Small intestine (tissue), 7 donors: ENCODE measurements around the gene FLNA. TPM values are rescaled to one million over a fixed set of nuclear protein-coding genes. Genes with fewer than 3 reads are reported as not detected.
A peak's percentile ranks its signal among the peaks of the same experiment; 100 is the strongest.
"Not testable (repeated sequence)": the region's sequence is repeated elsewhere in the genome, so short reads cannot be mapped to it uniquely, and the experiment has no call there.

ENCODE experiments used
- DNase-seq, 2 donors: peaks; one replicate each; pipeline versions ENCODE4 v3.0.0 to v3.0.0-alpha.2; 2013
- FAIRE-seq: peaks from 2 replicates; lab custom pipeline; 2012; peaks lifted over from hg19 to GRCh38; lab: Jason Lieb, UNC
- H3K27ac ChIP-seq, 3 donors: one replicate each; pipeline ENCODE4 v1.5.1; 2013; ENCODE audit warnings: low read length in 2 of 3, mild to moderate bottlenecking in 2 of 3, control low read depth in 1 of 3, inconsistent platforms in 1 of 3, low read depth in 1 of 3, moderate library complexity in 1 of 3
- H3K27me3 ChIP-seq, 3 donors: one replicate each; pipeline ENCODE4 v1.6.1; 2013; ENCODE audit warnings: low read length in 3 of 3, inconsistent platforms in 1 of 3; ENCODE audit not compliant: control insufficient read depth in 3 of 3, insufficient read depth in 3 of 3
- H3K36me3 ChIP-seq, 3 donors: one replicate each; pipeline ENCODE4 v1.6.1; 2013; ENCODE audit warnings: low read length in 3 of 3, inconsistent platforms in 1 of 3, low read depth in 1 of 3, mild to moderate bottlenecking in 1 of 3, moderate library complexity in 1 of 3; ENCODE audit not compliant: control insufficient read depth in 3 of 3, insufficient read depth in 2 of 3
- H3K4me1 ChIP-seq, 3 donors: one replicate each; pipeline ENCODE4 v1.6.1; 2013; ENCODE audit warnings: low read length in 2 of 3, inconsistent platforms in 1 of 3, low read depth in 1 of 3, mild to moderate bottlenecking in 1 of 3, moderate library complexity in 1 of 3; ENCODE audit not compliant: control insufficient read depth in 3 of 3, insufficient read depth in 2 of 3
- H3K4me3 ChIP-seq, 3 donors: one replicate each; pipeline ENCODE4 v1.5.1; 2013; ENCODE audit warnings: low read length in 3 of 3, control low read depth in 1 of 3, inconsistent platforms in 1 of 3, low read depth in 1 of 3, mild to moderate bottlenecking in 1 of 3, moderate library complexity in 1 of 3
- H3K9me3 ChIP-seq, 2 donors: one replicate each; pipeline ENCODE4 v1.6.1; 2013; ENCODE audit warnings: low read depth in 1 of 2, low read length in 1 of 2; ENCODE audit not compliant: control insufficient read depth in 2 of 2, insufficient read depth in 1 of 2
- WGBS, 3 donors: extraction: QIAGEN DNeasy Blood & Tissue Kit; methylation state at CpG; one replicate each; pipeline ENCODE4 v1.1.7; 2013; 5-methylcytosine and 5-hydroxymethylcytosine counted together
- polyA plus RNA-seq, 4 donors: library from polyadenylated mRNA; stranded (reverse) in 3 of 4; unstranded in 1 of 4; fragments of 200-250 nt in 3 of 4; fragments of 120-200 nt in 1 of 4; gene quantifications; one replicate each; pipeline versions ENCODE4 v1.2.1 to v1.2.3, GENCODE V29; 2013
- donor health status: healthy with polysubstance abuse.
- donor health status: control.
- donor health status: control.
- donor health status: Bipolar disorder and iron deficiency.
- donor health status: healthy.

Gene FLNA
- polyA plus RNA-seq, 4 donors: 19.2 to 251 (median 73.8) TPM

GRCh38 chrX:154349359-154349935, 25.0 kb downstream of the FLNA start:
- H3K4me1 ChIP-seq: no peaks in the 10 kb centered on the region
- H3K27ac ChIP-seq: no peak overlapping the region
- no peak for DNase-seq
- no peaks in the 10 kb centered on the region for H3K9me3 ChIP-seq
- WGBS, 3 donors: 78 to 84% (median 81%) methylated on average over 17 to 19 of the region's 19 CpGs
- no peaks in the 10 kb centered on the region for H3K27me3 ChIP-seq
- H3K36me3 ChIP-seq: peaks cover 0 to 58% (median 3%) of the 10 kb centered on the region in 3 donors
- no peak overlapping the region for H3K4me3 ChIP-seq
- no peak for FAIRE-seq

GRCh38 chrX:154348646-154349358, 25.6 kb downstream of the FLNA start:
- Histone ChIP-seq H3K9me3 (no peaks in the 10 kb centered on the region), H3K27ac (no peak overlapping the region), H3K36me3 (peaks cover 0 to 51% (median 3%) of the 10 kb centered on the region in 3 donors), H3K4me3 (no peak overlapping the region), H3K27me3 (no peaks in the 10 kb centered on the region), H3K4me1 (no peaks in the 10 kb centered on the region)
- DNase-seq: no peak
- FAIRE-seq: no peak
- 79 to 94% (median 90%) methylated on average over 13 to 24 of the region's 24 CpGs for WGBS, 3 donors

GRCh38 chrX:154348114-154348531, 26.3 kb downstream of the FLNA start:
- FAIRE-seq: no peak
- DNase-seq: no peak
- Histone ChIP-seq H3K27ac (peak overlapping the region in 1 of 3 donors; percentile 27), H3K9me3 (no peaks in the 10 kb centered on the region), H3K36me3 (peaks cover 0 to 44% (median 3%) of the 10 kb centered on the region in 3 donors), H3K4me1 (no peaks in the 10 kb centered on the region), H3K4me3 (no peak overlapping the region), H3K27me3 (no peaks in the 10 kb centered on the region)
- WGBS, 3 donors: 62 to 78% (median 73%) methylated on average over 4 to 7 of the region's 7 CpGs

- not testable (repeated sequence) for DNase-seq, H3K36me3 ChIP-seq, H3K27ac ChIP-seq, H3K4me1 ChIP-seq, H3K27me3 ChIP-seq, H3K4me3 ChIP-seq, H3K9me3 ChIP-seq, FAIRE-seq
- WGBS, 3 donors: no CpG with 5 or more reads among the region's 20 CpGs
These were observed 30.8 kb downstream of the FLNA start for GRCh38 chrX:154343620-154344019.

- H3K9me3 ChIP-seq, H3K27ac ChIP-seq, H3K4me3 ChIP-seq, H3K27me3 ChIP-seq, H3K36me3 ChIP-seq, H3K4me1 ChIP-seq, FAIRE-seq, DNase-seq: not testable (repeated sequence)
- no CpG with 5 or more reads among the region's 16 CpGs for WGBS, 3 donors
These were observed 31.4 kb downstream of the FLNA start for GRCh38 chrX:154343063-154343462.

DNA sequence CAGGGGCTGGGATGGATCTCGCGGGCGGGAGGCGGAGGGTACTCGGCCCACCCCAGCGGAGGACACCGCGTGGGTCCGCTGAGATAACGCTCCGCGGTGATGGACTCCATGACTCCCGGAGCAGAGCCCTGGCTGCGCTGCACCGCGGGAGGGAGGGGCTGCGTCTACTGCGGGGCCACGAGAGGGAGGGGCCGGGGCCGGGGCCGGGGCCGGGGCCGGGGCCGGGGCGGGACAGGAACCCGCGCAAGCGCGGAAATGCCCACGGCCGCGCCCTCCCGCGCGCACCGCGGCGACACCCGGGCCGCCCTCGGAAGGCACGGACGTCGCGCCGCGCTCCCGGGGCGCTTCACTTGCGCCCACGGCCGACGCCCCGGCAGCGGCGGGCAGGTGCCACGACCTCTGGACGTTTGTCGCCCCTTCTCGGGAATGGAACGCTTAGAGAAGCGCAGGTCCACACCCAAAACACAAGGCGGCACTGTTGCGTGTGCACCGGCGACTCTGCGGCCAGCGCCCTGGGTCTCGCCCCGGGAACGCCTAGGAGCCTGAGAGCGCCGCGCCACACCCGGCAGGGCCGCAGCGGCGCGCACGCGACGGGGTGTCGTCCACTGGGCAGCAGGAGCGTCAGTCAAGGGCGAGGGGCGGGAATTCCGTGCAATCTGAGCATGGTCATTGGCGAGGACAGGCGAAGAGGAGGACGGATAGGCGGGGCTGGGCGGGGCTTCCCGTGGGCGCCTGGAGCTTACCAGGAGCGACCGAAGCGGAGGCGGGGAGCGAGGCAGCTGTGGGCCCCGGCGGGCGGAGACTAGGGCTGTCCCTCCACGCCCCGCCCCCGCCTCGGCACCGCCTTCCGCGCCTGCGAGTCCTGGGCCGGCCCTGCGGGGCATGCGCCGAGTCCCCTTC, 32.8 kb downstream of the FLNA start:
- not testable (repeated sequence) for H3K27me3 ChIP-seq, H3K4me1 ChIP-seq, H3K36me3 ChIP-seq, H3K4me3 ChIP-seq, H3K9me3 ChIP-seq, DNase-seq
- WGBS, 3 donors: 0 to 40% (median 0%) methylated on average over 1 to 18 of the region's 115 CpGs
- FAIRE-seq: peak; percentile 47
- H3K27ac ChIP-seq: peak overlapping the region in 1 of 3 donors; percentile 65

- FAIRE-seq (no peak), DNase-seq (no peak)
- H3K9me3 ChIP-seq: no peaks in the 10 kb centered on the region
- H3K27me3 ChIP-seq: no peaks in the 10 kb centered on the region
- no peak overlapping the region for H3K27ac ChIP-seq
- no peaks in the 10 kb centered on the region for H3K36me3 ChIP-seq
- H3K4me1 ChIP-seq: no peaks in the 10 kb centered on the region
- no peak overlapping the region for H3K4me3 ChIP-seq
- WGBS, 3 donors: 77 to 78% (median 78%) methylated on average over 9 to 10 of the region's 10 CpGs
These were observed 39.9 kb downstream of the FLNA start for GRCh38 chrX:154334496-154334895.

- DNase-seq (no peak), FAIRE-seq (no peak)
- no peak overlapping the region for H3K4me3 ChIP-seq
- no peaks in the 10 kb centered on the region for H3K9me3 ChIP-seq
- H3K27ac ChIP-seq: no peak overlapping the region
- no peaks in the 10 kb centered on the region for H3K36me3 ChIP-seq
- no peaks in the 10 kb centered on the region for H3K4me1 ChIP-seq
- WGBS, 3 donors: 70 to 83% (median 70%) methylated on average over 6 of the region's 6 CpGs
- no peaks in the 10 kb centered on the region for H3K27me3 ChIP-seq
These were observed 40.6 kb downstream of the FLNA start for GRCh38 chrX:154333837-154334271.
